GM04503 (cell line): Measurements from ENCODE around the gene CLN5.

Experiments
- DNase-seq: peaks from one replicate; pipeline ENCODE4 v3.0.0-alpha.2; 2012; ENCODE audit warnings: low read depth

CLN5 gene

GRCh38 chr13:77016888-77017623, 25.2 kb downstream of the CLN5 start:
- DNase-seq, result no peak

DNA sequence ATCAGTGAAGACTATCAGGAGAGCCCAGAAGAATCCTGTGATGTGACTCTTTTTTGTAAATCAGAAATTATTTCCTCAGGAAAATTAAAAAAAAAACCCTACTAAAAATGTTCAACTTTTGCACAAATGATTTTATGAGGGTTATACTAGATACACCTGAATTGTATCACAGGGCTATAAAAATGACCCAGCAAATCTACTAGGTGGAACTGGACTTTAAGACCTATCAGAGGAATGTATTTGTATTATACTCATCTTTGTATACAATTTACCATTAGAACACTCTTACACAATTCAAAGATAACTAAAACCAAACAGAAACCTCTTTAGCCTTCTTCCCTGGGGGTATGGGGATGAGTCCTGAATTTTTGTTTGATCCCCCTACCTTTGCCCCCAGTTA, 27.9 kb downstream of the CLN5 start:
- DNase-seq, result no peak

DNA sequence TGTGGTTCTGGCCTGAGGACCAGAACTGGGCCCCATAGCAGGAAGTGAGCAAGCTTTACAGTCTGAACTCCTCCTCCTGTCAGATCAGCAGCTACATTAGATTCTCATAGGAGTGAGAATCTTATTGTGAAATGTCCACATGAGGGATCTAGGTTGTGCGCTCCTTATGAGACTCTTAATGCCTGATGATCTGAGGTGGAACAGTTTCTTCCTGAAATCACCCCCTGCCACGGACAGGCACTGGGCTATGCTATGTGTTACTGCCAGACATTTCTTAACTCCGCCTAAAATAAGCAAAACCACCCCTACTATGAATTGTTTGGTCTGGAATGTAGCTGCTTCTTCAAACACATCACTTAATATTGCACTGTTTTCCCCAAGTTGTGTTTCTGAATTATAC, 30.5 kb downstream of the CLN5 start:
- DNase-seq, result no peak

DNA sequence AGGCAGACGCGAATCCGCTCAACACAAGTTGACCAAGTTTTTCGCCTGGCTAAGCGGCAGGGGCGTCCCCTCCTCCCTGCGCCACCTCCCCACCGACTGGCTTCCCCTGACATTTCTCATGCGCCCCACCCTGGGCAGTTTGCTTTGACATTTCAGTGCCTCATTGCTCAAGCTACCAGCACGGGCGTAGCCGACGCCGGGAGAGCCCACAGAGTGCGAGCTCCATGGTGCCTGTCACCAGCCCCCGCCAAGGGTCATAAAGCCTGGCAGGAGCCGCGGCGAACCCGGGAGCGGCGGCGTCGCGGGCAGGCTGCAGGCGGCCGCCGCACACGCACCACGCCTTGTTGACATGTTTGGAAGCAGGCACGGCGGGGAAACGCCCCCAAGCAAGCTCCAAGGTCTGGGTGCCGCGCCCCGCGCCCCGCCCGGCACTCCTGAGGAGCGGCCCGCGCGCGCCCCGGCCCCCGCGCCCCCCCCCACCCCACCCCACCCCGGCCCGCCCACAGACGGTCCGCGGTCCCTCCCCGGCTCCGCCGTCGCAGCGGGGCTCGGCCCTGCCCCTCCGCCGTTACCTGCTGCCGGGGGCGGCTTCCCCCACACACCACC, 34.5 kb downstream of the CLN5 start:
- no peak for DNase-seq

DNA sequence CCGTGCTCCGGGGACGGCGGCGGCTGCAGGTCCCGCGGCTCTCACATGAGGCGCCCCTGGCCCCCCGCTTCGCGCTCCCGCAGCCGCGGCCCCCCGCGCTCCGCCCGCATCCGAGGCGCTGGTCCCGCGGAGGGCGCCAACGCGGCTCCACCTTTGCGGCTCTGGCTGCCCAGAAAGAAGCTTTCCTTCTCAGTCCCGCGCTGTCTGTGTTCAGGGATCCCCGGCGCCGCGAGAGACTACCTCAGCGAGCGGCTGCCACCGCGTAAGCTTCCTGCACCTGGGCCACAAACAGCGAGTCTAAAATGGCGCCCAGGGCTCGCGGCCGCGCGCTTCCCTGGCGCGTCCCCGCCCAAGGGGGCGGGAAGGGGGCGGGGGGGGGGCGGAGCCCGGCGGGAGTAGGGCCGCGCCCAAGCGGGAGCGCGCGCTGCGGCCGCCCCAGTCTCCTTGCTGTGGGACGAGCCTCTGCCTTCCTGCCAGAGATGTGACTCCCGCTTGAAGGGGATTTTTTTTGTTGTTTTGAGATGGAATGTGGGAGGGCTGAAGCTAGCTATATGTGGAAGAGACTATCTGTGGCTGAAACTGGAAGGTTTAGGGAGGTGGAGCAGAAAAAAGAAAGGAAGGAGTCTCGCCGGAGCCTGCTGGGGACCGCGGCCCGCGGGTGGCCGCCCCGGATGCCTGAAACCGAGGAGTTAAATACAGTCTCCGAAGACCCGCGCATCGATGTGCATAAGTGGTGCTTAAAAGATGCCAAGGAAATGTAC, 35.2 kb downstream of the CLN5 start, which contains the start of gene FBXL3:
TSS of gene FBXL3 (minus strand) at position 299 of the 761 bp plus-strand sequence. CDS start 5,299 bp downstream, outside the sequence.
- peak; percentile 68 for DNase-seq

GRCh38 chr13:77028202-77028601, 36.3 kb downstream of the CLN5 start:
- DNase-seq, result no peak

DNA sequence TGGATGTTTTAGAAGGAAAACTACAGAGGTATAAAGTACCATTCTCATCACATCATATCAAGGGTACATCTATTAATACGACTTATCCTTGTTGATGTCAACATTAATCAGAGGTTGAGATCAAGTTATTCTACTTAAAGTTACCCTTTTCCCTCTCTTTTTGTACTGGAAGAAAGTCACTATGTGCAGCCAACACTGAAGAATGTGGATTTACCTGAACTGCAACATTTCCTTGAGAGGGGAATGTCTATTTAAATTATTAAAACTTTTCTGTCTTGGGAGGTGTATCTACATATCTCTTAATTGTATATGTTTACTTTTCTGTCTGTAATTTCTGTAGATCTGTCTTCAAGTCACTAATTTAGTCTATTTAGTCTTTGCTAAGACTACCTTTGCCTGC, 37.6 kb downstream of the CLN5 start:
- DNase-seq, result no peak

GRCh38 chr13:77031656-77032243, 39.9 kb downstream of the CLN5 start:
- no peak for DNase-seq

GRCh38 chr13:77033717-77034302, 41.9 kb downstream of the CLN5 start:
- DNase-seq, result no peak

GRCh38 chr13:77034881-77035280, 43.0 kb downstream of the CLN5 start:
- no peak for DNase-seq

GRCh38 chr13:77036279-77036678, 44.4 kb downstream of the CLN5 start:
- no peak for DNase-seq

GRCh38 chr13:77038907-77039480, 47.1 kb downstream of the CLN5 start:
- no peak for DNase-seq

DNA sequence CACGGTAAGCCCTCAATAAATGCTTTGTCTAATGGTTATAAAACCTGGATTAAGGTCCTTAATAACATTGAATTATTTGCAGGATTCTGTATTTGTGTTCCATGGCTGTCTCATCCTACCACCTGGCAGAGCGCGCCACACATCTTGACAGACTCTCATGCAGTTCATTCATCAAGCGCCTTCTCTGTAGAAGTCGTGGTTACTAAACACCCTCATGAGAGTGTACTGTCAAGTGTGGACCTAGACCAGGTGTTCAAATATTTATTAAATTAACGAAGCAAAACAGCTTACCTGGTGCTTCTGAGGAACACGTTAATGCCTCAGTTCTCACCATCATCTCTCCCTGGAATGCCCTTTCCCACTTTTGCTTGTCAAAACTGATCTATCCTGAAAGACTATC, 48.2 kb downstream of the CLN5 start:
- no peak for DNase-seq

- DNase-seq, result no peak
Observed at GRCh38 chr13:77040835-77041234, 49.0 kb downstream of the CLN5 start.

GRCh38 chr13:77042566-77043177, 50.8 kb downstream of the CLN5 start:
- no peak for DNase-seq

- DNase-seq, result no peak
Observed at GRCh38 chr13:77047649-77048343, 55.9 kb downstream of the CLN5 start.

GRCh38 chr13:77048681-77049080, 56.8 kb downstream of the CLN5 start:
- no peak for DNase-seq

- DNase-seq, result no peak
Observed at GRCh38 chr13:77053192-77053591, 61.3 kb downstream of the CLN5 start.
